SK-N-SH (cell line): ENCODE measurements around the gene FKBP1C. TPM values are rescaled to one million over a fixed set of nuclear protein-coding genes. Genes with fewer than 3 reads are reported as not detected.

ENCODE experiments used
- CTCF ChIA-PET: fragments of 300-600, 350-600 bp; formaldehyde crosslinking; extraction: SDS; loops from one replicate; lab custom pipeline; 2021; lab: Yijun Ruan, JAX
- POLR2A ChIA-PET: fragments of 350-600 bp; sonication (Branson Sonifier 250); formaldehyde crosslinking; extraction: SDS; loops from one replicate; lab custom pipeline; 2020; ENCODE audit warnings: antibody characterized with exemption, inconsistent platforms; lab: Yijun Ruan, JAX
- DNase-seq: peaks from one replicate; pipeline ENCODE4 v3.0.0; 2012
- H2AFZ ChIP-seq: fragments of 200-600 bp; sonication (generic); 2 replicates; pipeline ENCODE4 v1.8.1; 2016; ENCODE audit warnings: antibody characterized with exemption, mild to moderate bottlenecking, low read depth
- H3F3A ChIP-seq: fragments of 200-600 bp; sonication (generic); replicated peaks from 2 replicates; pipeline ENCODE3; 2016; ENCODE audit warnings: antibody characterized with exemption, mild to moderate bottlenecking; ENCODE audit not compliant: insufficient read depth
- H3K27ac ChIP-seq, 2 experiments: fragments of 200-500 bp in 1 of 2; fragments of 200-600 bp in 1 of 2; sonication (Bioruptor generic) in 1 of 2; sonication (generic), shearing (Covaris generic) in 1 of 2; 2 replicates each; pipeline versions ENCODE4 v1.5.1 to v1.6.1; 2014 to 2016; ENCODE audit warnings: low read depth in 2 of 2, inconsistent platforms in 1 of 2, low read length in 1 of 2, mild to moderate bottlenecking in 1 of 2, mixed read lengths in 1 of 2
- H3K27me3 ChIP-seq: fragments of 200-600 bp; sonication (generic), shearing (Covaris generic); 2 replicates; pipeline ENCODE4 v1.6.1; 2016; ENCODE audit warnings: mixed run types; ENCODE audit not compliant: insufficient read depth
- H3K36me3 ChIP-seq, 2 experiments: fragments of 200-500 bp in 1 of 2; fragments of 200-600 bp in 1 of 2; sonication (Bioruptor generic) in 1 of 2; sonication (generic) in 1 of 2; replicated peaks in 1 of 2; 2 replicates each; pipeline versions ENCODE3 to v1.5.1; 2014 to 2016; ENCODE audit warnings: low read length in 1 of 2, mild to moderate bottlenecking in 1 of 2; ENCODE audit not compliant: insufficient read depth in 2 of 2, control insufficient read depth in 1 of 2
- H3K4me1 ChIP-seq, 2 experiments: fragments of 200-500 bp in 1 of 2; fragments of 200-600 bp in 1 of 2; sonication (Bioruptor generic) in 1 of 2; sonication (generic), shearing (Covaris generic) in 1 of 2; 2 replicates each; pipeline versions ENCODE4 v1.5.1 to v1.6.1; 2014 to 2016; ENCODE audit warnings: low read depth in 1 of 2, low read length in 1 of 2, mixed run types in 1 of 2; ENCODE audit not compliant: insufficient read depth in 2 of 2, control insufficient read depth in 1 of 2
- H3K4me2 ChIP-seq: fragments of 200-600 bp; sonication (generic), shearing (Covaris generic); 2 replicates; pipeline ENCODE4 v1.6.1; 2017; ENCODE audit warnings: mixed run types
- H3K4me3 ChIP-seq, 2 experiments: fragments of 200-500 bp in 1 of 2; fragments of 200-600 bp in 1 of 2; sonication (Bioruptor generic) in 1 of 2; sonication (generic), shearing (Covaris generic) in 1 of 2; 2 replicates each; pipeline versions ENCODE4 v1.5.1 to v1.8.1; 2014 to 2016; ENCODE audit warnings: low read depth in 2 of 2, inconsistent platforms in 1 of 2, low read length in 1 of 2, mild to moderate bottlenecking in 1 of 2, mixed read lengths in 1 of 2, moderate library complexity in 1 of 2
- H3K79me2 ChIP-seq: fragments of 200-600 bp; sonication (generic); 2 replicates; pipeline ENCODE4 v1.8.1; 2017; ENCODE audit warnings: mild to moderate bottlenecking; ENCODE audit not compliant: insufficient read depth
- H3K9ac ChIP-seq: fragments of 200-600 bp; sonication (generic); 2 replicates; pipeline ENCODE4 v1.6.1; 2017; ENCODE audit warnings: mixed run types
- H3K9me2 ChIP-seq: fragments of 200-600 bp; sonication (generic); 2 replicates; pipeline ENCODE4 v1.6.1; 2017; ENCODE audit warnings: mixed run types
- H3K9me3 ChIP-seq: fragments of 200-600 bp; sonication (generic); 2 replicates; pipeline ENCODE4 v1.6.1; 2017; ENCODE audit warnings: mixed run types, mild to moderate bottlenecking, moderate library complexity
- H4K20me1 ChIP-seq: fragments of 200-600 bp; sonication (generic); 2 replicates; pipeline ENCODE4 v1.6.1; 2017; ENCODE audit warnings: mild to moderate bottlenecking, mixed run types; ENCODE audit not compliant: insufficient read depth
- FOSL2 ChIP-seq: IDR thresholded peaks from 2 replicates; pipeline ENCODE4 v1.4.0; 2012; ENCODE audit warnings: low read depth, mild to moderate bottlenecking, moderate library complexity, borderline replicate concordance
- GABPA ChIP-seq: IDR thresholded peaks from 2 replicates; pipeline ENCODE4 v1.4.0; 2012; ENCODE audit warnings: low read depth, mild to moderate bottlenecking
- PBX3 ChIP-seq: IDR thresholded peaks from 2 replicates; pipeline ENCODE4; 2012
- RAD21 ChIP-seq: IDR thresholded peaks from 2 replicates; pipeline ENCODE4 v1.6.1; 2012; ENCODE audit warnings: mild to moderate bottlenecking, low read length
- RXRA ChIP-seq: IDR thresholded peaks from 2 replicates; pipeline ENCODE4 v1.4.0; 2012; ENCODE audit warnings: low read depth, mild to moderate bottlenecking, borderline replicate concordance
- SMC3 ChIP-seq: IDR thresholded peaks from 2 replicates; pipeline ENCODE4 v1.6.1; 2012; ENCODE audit warnings: low read depth, low read length, improper control_type of control experiment
- TAF1 ChIP-seq: IDR thresholded peaks from 2 replicates; pipeline ENCODE4 v1.6.1; 2012; ENCODE audit warnings: low read depth, mild to moderate bottlenecking, low read length, moderate library complexity, borderline replicate concordance
- TCF12 ChIP-seq: IDR thresholded peaks from 2 replicates; pipeline ENCODE4 v1.4.0; 2012
- USF1 ChIP-seq: IDR thresholded peaks from 2 replicates; pipeline ENCODE4 v1.4.0; 2012; ENCODE audit warnings: low read depth, borderline replicate concordance
- USF2 ChIP-seq: fragments of 150-350 bp; IDR thresholded peaks from 2 replicates; pipeline ENCODE4 v1.6.1; 2017; ENCODE audit warnings: antibody characterized with exemption, low read length, low read depth, borderline replicate concordance
- YY1 ChIP-seq: IDR thresholded peaks from 2 replicates; pipeline ENCODE4 v1.4.0; 2012; ENCODE audit warnings: low read depth, mild to moderate bottlenecking
- polyA plus RNA-seq, 3 experiments: library from polyadenylated mRNA; depleted of rRNA; stranded (reverse); fragments of >200 nt; gene quantifications; 2 replicates each; pipeline ENCODE4 v1.2.3, GENCODE V29; 2012
- TF ChIP-seq, protein P1 (sequence below): fragments of 200-600 bp; sonication (generic); IDR thresholded peaks from 2 replicates; pipeline ENCODE4 v1.6.1; 2017; ENCODE audit warnings: antibody characterized with exemption, mild to moderate bottlenecking, moderate library complexity
- TF ChIP-seq, protein P2 (sequence below): fragments of 150-350 bp; IDR thresholded peaks from 2 replicates; pipeline ENCODE4 v1.6.1; 2016; ENCODE audit warnings: mild to moderate bottlenecking, low read depth, low read length
- TF ChIP-seq, protein P3 (sequence below): IDR thresholded peaks from 2 replicates; pipeline ENCODE4 v1.6.1; 2012; ENCODE audit warnings: mild to moderate bottlenecking, low read depth, low read length, moderate library complexity

The FKBP1C gene
- polyA plus RNA-seq, 1 of the 3 experiments (the other 2 are of a cell fraction), result 1.2 TPM

GRCh38 chr6:63193324-63193723, 17.9 kb upstream of the FKBP1C start (continued):
- TF ChIP-seq, protein P1, sequence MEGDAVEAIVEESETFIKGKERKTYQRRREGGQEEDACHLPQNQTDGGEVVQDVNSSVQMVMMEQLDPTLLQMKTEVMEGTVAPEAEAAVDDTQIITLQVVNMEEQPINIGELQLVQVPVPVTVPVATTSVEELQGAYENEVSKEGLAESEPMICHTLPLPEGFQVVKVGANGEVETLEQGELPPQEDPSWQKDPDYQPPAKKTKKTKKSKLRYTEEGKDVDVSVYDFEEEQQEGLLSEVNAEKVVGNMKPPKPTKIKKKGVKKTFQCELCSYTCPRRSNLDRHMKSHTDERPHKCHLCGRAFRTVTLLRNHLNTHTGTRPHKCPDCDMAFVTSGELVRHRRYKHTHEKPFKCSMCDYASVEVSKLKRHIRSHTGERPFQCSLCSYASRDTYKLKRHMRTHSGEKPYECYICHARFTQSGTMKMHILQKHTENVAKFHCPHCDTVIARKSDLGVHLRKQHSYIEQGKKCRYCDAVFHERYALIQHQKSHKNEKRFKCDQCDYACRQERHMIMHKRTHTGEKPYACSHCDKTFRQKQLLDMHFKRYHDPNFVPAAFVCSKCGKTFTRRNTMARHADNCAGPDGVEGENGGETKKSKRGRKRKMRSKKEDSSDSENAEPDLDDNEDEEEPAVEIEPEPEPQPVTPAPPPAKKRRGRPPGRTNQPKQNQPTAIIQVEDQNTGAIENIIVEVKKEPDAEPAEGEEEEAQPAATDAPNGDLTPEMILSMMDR, result no peak
- TF ChIP-seq, all 33 proteins: peak for 0

DNA sequence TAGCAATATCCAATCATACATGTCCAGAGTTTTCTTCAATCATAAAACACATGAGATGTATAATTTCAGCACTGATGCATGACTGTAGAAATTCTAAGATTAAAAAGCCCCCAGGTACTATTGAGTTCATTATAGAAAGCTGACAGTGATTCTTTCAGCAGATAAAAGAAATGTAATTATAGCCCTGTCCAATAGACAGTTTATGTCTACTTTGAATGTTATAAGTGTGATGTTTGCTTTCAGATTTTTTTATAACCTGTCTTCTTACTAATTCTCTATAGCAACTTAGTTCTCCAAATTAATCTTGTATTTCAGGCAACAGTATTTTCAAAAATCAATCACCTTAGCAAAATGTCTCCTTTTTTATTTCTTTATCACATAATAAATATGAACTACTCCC, 13.5 kb upstream of the FKBP1C start:
- Histone ChIP-seq H3K9ac (no peak overlapping the region), H2AFZ (no peak overlapping the region), H3K27ac (no peak overlapping the region), H3K27me3 (no peaks in the 10 kb centered on the region), H3K4me2 (no peak overlapping the region), H3K36me3 (no peaks in the 10 kb centered on the region), H3F3A (no peaks in the 10 kb centered on the region), H3K9me2 (no peaks in the 10 kb centered on the region), H3K4me3 (no peak overlapping the region), H3K4me1 (no peaks in the 10 kb centered on the region), H3K79me2 (no peaks in the 10 kb centered on the region), H3K9me3 (no peaks in the 10 kb centered on the region), H4K20me1 (no peaks in the 10 kb centered on the region)
- CTCF ChIA-PET, result interaction anchor here (0.6 kb wide), 1 partner anchor 92 kb away, joined by 3 read pairs; no protein-coding TSS in a partner anchor
- no peak for DNase-seq
- POLR2A ChIA-PET, result no interaction called here
- TF ChIP-seq GABPA (no peak), FOSL2 (no peak), RAD21 (no peak), PBX3 (no peak), USF1 (no peak), TAF1 (no peak), YY1 (no peak), TCF12 (no peak), RXRA (no peak), SMC3 (no peak), USF2 (no peak)
- TF ChIP-seq, protein P2, sequence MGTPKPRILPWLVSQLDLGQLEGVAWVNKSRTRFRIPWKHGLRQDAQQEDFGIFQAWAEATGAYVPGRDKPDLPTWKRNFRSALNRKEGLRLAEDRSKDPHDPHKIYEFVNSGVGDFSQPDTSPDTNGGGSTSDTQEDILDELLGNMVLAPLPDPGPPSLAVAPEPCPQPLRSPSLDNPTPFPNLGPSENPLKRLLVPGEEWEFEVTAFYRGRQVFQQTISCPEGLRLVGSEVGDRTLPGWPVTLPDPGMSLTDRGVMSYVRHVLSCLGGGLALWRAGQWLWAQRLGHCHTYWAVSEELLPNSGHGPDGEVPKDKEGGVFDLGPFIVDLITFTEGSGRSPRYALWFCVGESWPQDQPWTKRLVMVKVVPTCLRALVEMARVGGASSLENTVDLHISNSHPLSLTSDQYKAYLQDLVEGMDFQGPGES, result no peak
- TF ChIP-seq, protein P3, sequence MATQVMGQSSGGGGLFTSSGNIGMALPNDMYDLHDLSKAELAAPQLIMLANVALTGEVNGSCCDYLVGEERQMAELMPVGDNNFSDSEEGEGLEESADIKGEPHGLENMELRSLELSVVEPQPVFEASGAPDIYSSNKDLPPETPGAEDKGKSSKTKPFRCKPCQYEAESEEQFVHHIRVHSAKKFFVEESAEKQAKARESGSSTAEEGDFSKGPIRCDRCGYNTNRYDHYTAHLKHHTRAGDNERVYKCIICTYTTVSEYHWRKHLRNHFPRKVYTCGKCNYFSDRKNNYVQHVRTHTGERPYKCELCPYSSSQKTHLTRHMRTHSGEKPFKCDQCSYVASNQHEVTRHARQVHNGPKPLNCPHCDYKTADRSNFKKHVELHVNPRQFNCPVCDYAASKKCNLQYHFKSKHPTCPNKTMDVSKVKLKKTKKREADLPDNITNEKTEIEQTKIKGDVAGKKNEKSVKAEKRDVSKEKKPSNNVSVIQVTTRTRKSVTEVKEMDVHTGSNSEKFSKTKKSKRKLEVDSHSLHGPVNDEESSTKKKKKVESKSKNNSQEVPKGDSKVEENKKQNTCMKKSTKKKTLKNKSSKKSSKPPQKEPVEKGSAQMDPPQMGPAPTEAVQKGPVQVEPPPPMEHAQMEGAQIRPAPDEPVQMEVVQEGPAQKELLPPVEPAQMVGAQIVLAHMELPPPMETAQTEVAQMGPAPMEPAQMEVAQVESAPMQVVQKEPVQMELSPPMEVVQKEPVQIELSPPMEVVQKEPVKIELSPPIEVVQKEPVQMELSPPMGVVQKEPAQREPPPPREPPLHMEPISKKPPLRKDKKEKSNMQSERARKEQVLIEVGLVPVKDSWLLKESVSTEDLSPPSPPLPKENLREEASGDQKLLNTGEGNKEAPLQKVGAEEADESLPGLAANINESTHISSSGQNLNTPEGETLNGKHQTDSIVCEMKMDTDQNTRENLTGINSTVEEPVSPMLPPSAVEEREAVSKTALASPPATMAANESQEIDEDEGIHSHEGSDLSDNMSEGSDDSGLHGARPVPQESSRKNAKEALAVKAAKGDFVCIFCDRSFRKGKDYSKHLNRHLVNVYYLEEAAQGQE, result no peak
